GM23338 (cell line): ENCODE data around the gene LYRM9. TPM values are rescaled to one million over a fixed set of nuclear protein-coding genes. Genes with fewer than 3 reads are reported as not detected.
"Not testable (repeated sequence)": the region's sequence is repeated elsewhere in the genome, so short reads cannot be mapped to it uniquely, and the experiment has no call there.

Source experiments
- ATAC-seq: fragments of 200-7000 bp; cut with Tn5 transposase; 3 replicates; pipeline ENCODE4 v1.9.1; 2020
- DNase-seq: peaks from one replicate; pipeline ENCODE4 v3.0.0-alpha.2; 2015; ENCODE audit warnings: low spot score
- H2AFZ ChIP-seq: fragments of 200-600 bp; sonication (generic); 2 replicates; pipeline ENCODE4 v1.8.0; 2016; ENCODE audit warnings: antibody characterized with exemption, mild to moderate bottlenecking, moderate library complexity
- H3F3A ChIP-seq: fragments of 200-600 bp; sonication (generic); replicated peaks from 2 replicates; pipeline ENCODE4 v1.8.0; 2017; ENCODE audit warnings: antibody characterized with exemption, mixed run types, low read depth
- H3K27ac ChIP-seq: fragments of 200-600 bp; sonication (generic); 2 replicates; pipeline ENCODE4 v1.6.1; 2016; ENCODE audit warnings: low read depth
- H3K27me3 ChIP-seq: fragments of 200-600 bp; sonication (generic); 2 replicates; pipeline ENCODE4 v1.8.0; 2016; ENCODE audit warnings: mild to moderate bottlenecking, mixed run types, moderate library complexity; ENCODE audit not compliant: insufficient read depth
- H3K36me3 ChIP-seq: fragments of 200-600 bp; sonication (generic); 2 replicates; pipeline ENCODE4 v1.8.0; 2016; ENCODE audit warnings: mild to moderate bottlenecking; ENCODE audit not compliant: insufficient read depth
- H3K4me1 ChIP-seq: fragments of 200-600 bp; sonication (generic); 2 replicates; pipeline ENCODE4 v1.8.0; 2016; ENCODE audit warnings: mild to moderate bottlenecking, moderate library complexity; ENCODE audit not compliant: insufficient read depth
- H3K4me2 ChIP-seq: fragments of 200-600 bp; sonication (generic); 2 replicates; pipeline ENCODE4 v1.7.1; 2017; ENCODE audit warnings: mixed run types
- H3K4me3 ChIP-seq: fragments of 200-600 bp; sonication (generic); 2 replicates; pipeline ENCODE4 v1.6.1; 2016; ENCODE audit warnings: mixed run types
- H3K79me2 ChIP-seq: fragments of 200-600 bp; sonication (generic); replicated peaks from 2 replicates; pipeline ENCODE4 v1.8.0; 2017; ENCODE audit warnings: mild to moderate bottlenecking; ENCODE audit not compliant: insufficient read depth
- H3K9me2 ChIP-seq: fragments of 200-600 bp; sonication (generic); 2 replicates; pipeline ENCODE4 v1.8.0; 2017; ENCODE audit not compliant: insufficient read depth
- H4K20me1 ChIP-seq: fragments of 200-600 bp; sonication (generic); replicated peaks from 2 replicates; pipeline ENCODE4 v1.8.0; 2017; ENCODE audit warnings: mild to moderate bottlenecking; ENCODE audit not compliant: insufficient read depth
- H3K27ac Mint-ChIP-seq: 2 replicates; pipeline ENCODE4 v1.8.0; 2020; ENCODE audit warnings: inconsistent platforms, mild to moderate bottlenecking, moderate library complexity, mixed read lengths
- H3K27me3 Mint-ChIP-seq: 3 replicates; pipeline ENCODE4 v1.8.0; 2022; ENCODE audit warnings: low read depth, mild to moderate bottlenecking, moderate library complexity, mixed read lengths, inconsistent platforms; ENCODE audit not compliant: insufficient read depth, poor library complexity
- H3K36me3 Mint-ChIP-seq: 3 replicates; pipeline ENCODE4 v1.8.0; 2021; ENCODE audit warnings: low read depth, mild to moderate bottlenecking, inconsistent platforms, moderate library complexity, mixed read lengths
- H3K4me1 Mint-ChIP-seq: 3 replicates; pipeline ENCODE4 v1.8.0; 2020; ENCODE audit warnings: mild to moderate bottlenecking, inconsistent platforms, mixed read lengths
- H3K4me3 Mint-ChIP-seq: 3 replicates; pipeline ENCODE4 v1.8.0; 2021; ENCODE audit warnings: moderate library complexity, mild to moderate bottlenecking, inconsistent platforms, mixed read lengths
- H3K9me3 Mint-ChIP-seq: 3 replicates; pipeline ENCODE4 v1.8.0; 2020; ENCODE audit warnings: moderate library complexity, mild to moderate bottlenecking, inconsistent platforms, mixed read lengths
- EZH2 ChIP-seq: fragments of 200-600 bp; sonication (generic); IDR thresholded peaks from one replicate; pipeline ENCODE4 v1.8.0; 2017; ENCODE audit warnings: antibody characterized with exemption, mild to moderate bottlenecking, low read depth; ENCODE audit not compliant: unreplicated experiment
- EZH2phosphoT487 ChIP-seq: fragments of 200-600 bp; sonication (generic); IDR thresholded peaks from one replicate; pipeline ENCODE4 v1.8.1; 2018; ENCODE audit warnings: antibody characterized with exemption; ENCODE audit not compliant: unreplicated experiment
- JUNB ChIP-seq: IDR thresholded peaks from one replicate; pipeline ENCODE4 v1.6.1; 2016; ENCODE audit warnings: antibody characterized with exemption; ENCODE audit not compliant: unreplicated experiment
- STAT1 ChIP-seq: IDR thresholded peaks from one replicate; pipeline ENCODE4 v1.6.1; 2016; ENCODE audit warnings: antibody characterized with exemption; ENCODE audit not compliant: unreplicated experiment
- ZNF331 ChIP-seq: fragments of 250-450 bp; sonication (Bioruptor Pico); IDR thresholded peaks from 2 replicates; pipeline ENCODE4 v1.5.0; 2020; ENCODE audit warnings: low read depth, mild to moderate bottlenecking, moderate library complexity
- polyA plus RNA-seq: library from polyadenylated mRNA; unstranded; fragments of >200 nt; fragmentation: Nextera tagmentation; extraction: Ambion mirVana; gene quantifications from 2 replicates; pipeline ENCODE4 v1.2.1, GENCODE V29; 2016
- total RNA-seq: library from RNA; depleted of rRNA; stranded (reverse); fragments of >200 nt; shearing (Covaris generic); gene quantifications from 2 replicates; pipeline ENCODE4 v1.2.3, GENCODE V29; 2014
- TF ChIP-seq, protein P1 (sequence below), 2 experiments: fragments of 200-600 bp in 1 of 2; sonication (generic) in 1 of 2; conservative IDR thresholded peaks; 2 replicates each; pipeline versions ENCODE4 v1.5.1 to v1.6.1; 2016 to 2017; ENCODE audit warnings: antibody characterized with exemption in 2 of 2, low read depth in 2 of 2, mild to moderate bottlenecking in 2 of 2, moderate library complexity in 1 of 2
- TF ChIP-seq, protein P2 (sequence below): IDR thresholded peaks from one replicate; pipeline ENCODE4 v1.6.1; 2018; ENCODE audit warnings: antibody characterized with exemption; ENCODE audit not compliant: unreplicated experiment
- TF ChIP-seq, protein P3 (sequence below): IDR thresholded peaks from 2 replicates; pipeline ENCODE4 v1.6.1; 2016; ENCODE audit warnings: antibody characterized with exemption

LYRM9 gene
- total and polyA plus RNA-seq, 2 experiments from 2014 or later: 4.7 to 6.2 TPM

DNA sequence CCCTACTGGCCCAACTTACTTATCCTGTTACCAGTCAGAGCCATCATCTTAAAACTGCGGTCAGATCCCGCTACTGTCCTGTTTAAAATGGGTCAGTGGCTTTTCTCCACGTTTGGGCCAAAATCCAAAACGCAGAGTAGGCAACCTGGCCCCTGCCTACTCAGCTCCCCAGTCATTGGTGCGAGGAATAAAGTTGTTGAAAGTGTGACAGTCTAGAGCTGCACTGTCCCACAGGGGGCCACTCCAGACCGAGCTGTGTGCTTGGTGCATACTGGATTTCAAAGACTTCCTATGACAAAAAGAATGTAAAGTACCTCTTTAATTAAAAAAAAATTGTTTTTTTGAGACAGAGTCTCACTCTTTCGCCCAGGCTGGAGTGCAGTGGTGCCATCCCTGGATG, 21.2 kb upstream of the LYRM9 start (continued):
- TF ChIP-seq, protein P1, sequence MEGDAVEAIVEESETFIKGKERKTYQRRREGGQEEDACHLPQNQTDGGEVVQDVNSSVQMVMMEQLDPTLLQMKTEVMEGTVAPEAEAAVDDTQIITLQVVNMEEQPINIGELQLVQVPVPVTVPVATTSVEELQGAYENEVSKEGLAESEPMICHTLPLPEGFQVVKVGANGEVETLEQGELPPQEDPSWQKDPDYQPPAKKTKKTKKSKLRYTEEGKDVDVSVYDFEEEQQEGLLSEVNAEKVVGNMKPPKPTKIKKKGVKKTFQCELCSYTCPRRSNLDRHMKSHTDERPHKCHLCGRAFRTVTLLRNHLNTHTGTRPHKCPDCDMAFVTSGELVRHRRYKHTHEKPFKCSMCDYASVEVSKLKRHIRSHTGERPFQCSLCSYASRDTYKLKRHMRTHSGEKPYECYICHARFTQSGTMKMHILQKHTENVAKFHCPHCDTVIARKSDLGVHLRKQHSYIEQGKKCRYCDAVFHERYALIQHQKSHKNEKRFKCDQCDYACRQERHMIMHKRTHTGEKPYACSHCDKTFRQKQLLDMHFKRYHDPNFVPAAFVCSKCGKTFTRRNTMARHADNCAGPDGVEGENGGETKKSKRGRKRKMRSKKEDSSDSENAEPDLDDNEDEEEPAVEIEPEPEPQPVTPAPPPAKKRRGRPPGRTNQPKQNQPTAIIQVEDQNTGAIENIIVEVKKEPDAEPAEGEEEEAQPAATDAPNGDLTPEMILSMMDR (conservative IDR thresholded peaks at IDR 0.05; ENCODE audit: low read depth in 2 of 2): no peak
- no peak for TF ChIP-seq JUNB
- TF ChIP-seq EZH2phosphoT487: no peak
- TF ChIP-seq, protein P2, sequence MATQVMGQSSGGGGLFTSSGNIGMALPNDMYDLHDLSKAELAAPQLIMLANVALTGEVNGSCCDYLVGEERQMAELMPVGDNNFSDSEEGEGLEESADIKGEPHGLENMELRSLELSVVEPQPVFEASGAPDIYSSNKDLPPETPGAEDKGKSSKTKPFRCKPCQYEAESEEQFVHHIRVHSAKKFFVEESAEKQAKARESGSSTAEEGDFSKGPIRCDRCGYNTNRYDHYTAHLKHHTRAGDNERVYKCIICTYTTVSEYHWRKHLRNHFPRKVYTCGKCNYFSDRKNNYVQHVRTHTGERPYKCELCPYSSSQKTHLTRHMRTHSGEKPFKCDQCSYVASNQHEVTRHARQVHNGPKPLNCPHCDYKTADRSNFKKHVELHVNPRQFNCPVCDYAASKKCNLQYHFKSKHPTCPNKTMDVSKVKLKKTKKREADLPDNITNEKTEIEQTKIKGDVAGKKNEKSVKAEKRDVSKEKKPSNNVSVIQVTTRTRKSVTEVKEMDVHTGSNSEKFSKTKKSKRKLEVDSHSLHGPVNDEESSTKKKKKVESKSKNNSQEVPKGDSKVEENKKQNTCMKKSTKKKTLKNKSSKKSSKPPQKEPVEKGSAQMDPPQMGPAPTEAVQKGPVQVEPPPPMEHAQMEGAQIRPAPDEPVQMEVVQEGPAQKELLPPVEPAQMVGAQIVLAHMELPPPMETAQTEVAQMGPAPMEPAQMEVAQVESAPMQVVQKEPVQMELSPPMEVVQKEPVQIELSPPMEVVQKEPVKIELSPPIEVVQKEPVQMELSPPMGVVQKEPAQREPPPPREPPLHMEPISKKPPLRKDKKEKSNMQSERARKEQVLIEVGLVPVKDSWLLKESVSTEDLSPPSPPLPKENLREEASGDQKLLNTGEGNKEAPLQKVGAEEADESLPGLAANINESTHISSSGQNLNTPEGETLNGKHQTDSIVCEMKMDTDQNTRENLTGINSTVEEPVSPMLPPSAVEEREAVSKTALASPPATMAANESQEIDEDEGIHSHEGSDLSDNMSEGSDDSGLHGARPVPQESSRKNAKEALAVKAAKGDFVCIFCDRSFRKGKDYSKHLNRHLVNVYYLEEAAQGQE: no peak
- no peak for TF ChIP-seq STAT1
- TF ChIP-seq, protein P3, sequence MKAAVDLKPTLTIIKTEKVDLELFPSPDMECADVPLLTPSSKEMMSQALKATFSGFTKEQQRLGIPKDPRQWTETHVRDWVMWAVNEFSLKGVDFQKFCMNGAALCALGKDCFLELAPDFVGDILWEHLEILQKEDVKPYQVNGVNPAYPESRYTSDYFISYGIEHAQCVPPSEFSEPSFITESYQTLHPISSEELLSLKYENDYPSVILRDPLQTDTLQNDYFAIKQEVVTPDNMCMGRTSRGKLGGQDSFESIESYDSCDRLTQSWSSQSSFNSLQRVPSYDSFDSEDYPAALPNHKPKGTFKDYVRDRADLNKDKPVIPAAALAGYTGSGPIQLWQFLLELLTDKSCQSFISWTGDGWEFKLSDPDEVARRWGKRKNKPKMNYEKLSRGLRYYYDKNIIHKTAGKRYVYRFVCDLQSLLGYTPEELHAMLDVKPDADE: no peak
- no peak for TF ChIP-seq EZH2
- no peak for TF ChIP-seq ZNF331

DNA sequence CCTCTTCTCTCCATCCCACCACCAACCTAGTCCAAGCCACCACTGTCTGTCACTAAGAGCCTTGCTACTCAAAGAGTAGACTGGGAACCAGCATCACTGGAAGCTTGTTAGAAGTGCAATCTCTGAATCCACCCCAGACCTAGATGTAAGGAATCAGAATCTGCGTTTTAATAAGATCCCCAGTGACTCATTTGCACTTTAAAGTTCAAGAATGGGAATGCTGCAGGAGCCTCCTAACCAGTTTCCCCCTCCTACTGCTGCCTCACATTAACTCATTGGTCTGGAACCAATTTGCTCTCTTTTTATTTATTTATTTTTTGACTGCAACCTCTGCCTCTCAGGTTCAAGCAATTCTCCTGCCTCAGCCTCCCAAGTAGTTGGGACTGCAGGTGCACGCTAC, 19.8 kb upstream of the LYRM9 start:
- no peak overlapping the region for H3K27ac Mint-ChIP-seq
- no peak overlapping the region for H3K4me3 Mint-ChIP-seq
- H3K27ac ChIP-seq: no peak overlapping the region
- no peaks in the 10 kb centered on the region for H3F3A ChIP-seq
- no peaks in the 10 kb centered on the region for H3K79me2 ChIP-seq
- no peaks in the 10 kb centered on the region; the same call in 1 of the 2 replicates for H3K36me3 ChIP-seq
- DNase-seq (no peak), ATAC-seq (no peak)
- no peaks in the 10 kb centered on the region; the same call in 1 of the 2 replicates for H4K20me1 ChIP-seq
- H3K27me3 Mint-ChIP-seq: peaks cover 61% of the 10 kb centered on the region
- no peak overlapping the region for H2AFZ ChIP-seq
- peaks cover 81% of the 10 kb centered on the region for H3K27me3 ChIP-seq
- H3K36me3 Mint-ChIP-seq: no peaks in the 10 kb centered on the region
- TF ChIP-seq, protein P1 (conservative IDR thresholded peaks at IDR 0.05; ENCODE audit: low read depth in 2 of 2): no peak
- TF ChIP-seq EZH2phosphoT487: no peak
- no peaks in the 10 kb centered on the region for H3K9me2 ChIP-seq
- peaks cover 17% of the 10 kb centered on the region for H3K4me1 Mint-ChIP-seq
- no peak overlapping the region for H3K4me2 ChIP-seq
- H3K4me1 ChIP-seq: peaks cover 10% of the 10 kb centered on the region
- no peak overlapping the region for H3K4me3 ChIP-seq
- H3K9me3 Mint-ChIP-seq: no peaks in the 10 kb centered on the region

DNA sequence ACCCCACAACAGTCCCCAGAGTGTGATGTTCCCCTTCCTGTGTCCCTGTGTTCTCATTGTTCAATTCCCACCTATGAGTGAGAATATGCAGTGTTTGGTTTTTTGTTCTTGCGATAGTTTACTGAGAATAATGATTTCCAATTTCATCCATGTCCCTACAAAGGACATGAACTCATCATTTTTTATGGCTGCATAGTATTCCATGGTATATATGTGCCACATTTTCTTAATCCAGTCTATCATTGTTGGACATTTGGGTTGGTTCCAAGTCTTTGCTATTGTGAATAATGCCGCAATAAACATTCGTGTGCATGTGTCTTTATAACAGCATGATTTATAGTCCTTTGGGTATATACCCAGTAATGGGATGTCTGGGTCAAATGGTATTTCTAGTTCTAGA, 19.1 kb upstream of the LYRM9 start:
- not testable (repeated sequence) for DNase-seq, H3K79me2 ChIP-seq, H3K27ac Mint-ChIP-seq, H4K20me1 ChIP-seq, H3K36me3 ChIP-seq, H3K4me3 Mint-ChIP-seq, H2AFZ ChIP-seq, H3K4me3 ChIP-seq, H3K9me3 Mint-ChIP-seq, H3K9me2 ChIP-seq, H3K4me2 ChIP-seq, H3F3A ChIP-seq, H3K27ac ChIP-seq, ATAC-seq, H3K36me3 Mint-ChIP-seq
- Mint-ChIP-seq H3K4me1 (peaks cover 17% of the 10 kb centered on the region), H3K27me3 (peaks cover 55% of the 10 kb centered on the region)
- Histone ChIP-seq H3K27me3 (peaks cover 74% of the 10 kb centered on the region), H3K4me1 (peaks cover 10% of the 10 kb centered on the region)
